Measurements from ENCODE around the gene GIT1.

The GIT1 gene

GRCh38 chr17:29582254-29582765 is 7.1 kb downstream of the GIT1 start:
- no peak for DNase-seq
- no peaks in the 10 kb centered on the region for H3K9me3 Mint-ChIP-seq
- H3K36me3 Mint-ChIP-seq (ENCODE audit: low read depth), result peaks cover 37% of the 10 kb centered on the region
- H3K27ac Mint-ChIP-seq, result no peak overlapping the region
- H3K4me3 Mint-ChIP-seq, result no peak overlapping the region
- no peaks in the 10 kb centered on the region for H3K27me3 Mint-ChIP-seq
- peaks cover 49% of the 10 kb centered on the region for H3K4me1 Mint-ChIP-seq
- ATAC-seq, result no peak

GRCh38 chr17:29581583-29582253 is 7.7 kb downstream of the GIT1 start:
- Mint-ChIP-seq H3K36me3 (ENCODE audit: low read depth) (peaks cover 37% of the 10 kb centered on the region), H3K9me3 (no peaks in the 10 kb centered on the region), H3K27ac (no peak overlapping the region), H3K27me3 (no peaks in the 10 kb centered on the region), H3K4me1 (peaks cover 43% of the 10 kb centered on the region), H3K4me3 (no peak overlapping the region)
- DNase-seq, result no peak
- no peak for ATAC-seq

- DNase-seq (peak; percentile 89), ATAC-seq (peak; percentile 90)
- Mint-ChIP-seq H3K4me3 (no peak overlapping the region), H3K4me1 (peaks cover 27% of the 10 kb centered on the region), H3K27me3 (no peaks in the 10 kb centered on the region), H3K36me3 (ENCODE audit: low read depth) (peaks cover 38% of the 10 kb centered on the region), H3K9me3 (no peaks in the 10 kb centered on the region), H3K27ac (peak overlapping the region; percentile 84)
Measured at GRCh38 chr17:29579866-29580771, 9.3 kb downstream of the GIT1 start.

- H3K4me3 Mint-ChIP-seq, result no peak overlapping the region
- H3K9me3 Mint-ChIP-seq, result no peaks in the 10 kb centered on the region
- H3K27me3 Mint-ChIP-seq, result no peaks in the 10 kb centered on the region
- H3K36me3 Mint-ChIP-seq (ENCODE audit: low read depth), result peaks cover 45% of the 10 kb centered on the region
- DNase-seq (no peak), ATAC-seq (no peak)
- H3K4me1 Mint-ChIP-seq, result peaks cover 14% of the 10 kb centered on the region
- no peak overlapping the region for H3K27ac Mint-ChIP-seq
Measured at GRCh38 chr17:29578626-29579485, 10.6 kb downstream of the GIT1 start.

- no peak overlapping the region for H3K4me3 Mint-ChIP-seq
- H3K4me1 Mint-ChIP-seq, result peaks cover 21% of the 10 kb centered on the region
- no peak for ATAC-seq
- no peaks in the 10 kb centered on the region for H3K9me3 Mint-ChIP-seq
- H3K27me3 Mint-ChIP-seq, result no peaks in the 10 kb centered on the region
- no peak overlapping the region for H3K27ac Mint-ChIP-seq
- peaks cover 36% of the 10 kb centered on the region for H3K36me3 Mint-ChIP-seq (ENCODE audit: low read depth)
- DNase-seq, result no peak
Measured at GRCh38 chr17:29577385-29578211, 11.8 kb downstream of the GIT1 start.

- peaks cover 29% of the 10 kb centered on the region for H3K36me3 Mint-ChIP-seq (ENCODE audit: low read depth)
- H3K4me3 Mint-ChIP-seq, result no peak overlapping the region
- H3K27me3 Mint-ChIP-seq, result no peaks in the 10 kb centered on the region
- no peak for DNase-seq
- ATAC-seq, result no peak
- H3K9me3 Mint-ChIP-seq, result no peaks in the 10 kb centered on the region
- H3K4me1 Mint-ChIP-seq, result peaks cover 21% of the 10 kb centered on the region
- no peak overlapping the region for H3K27ac Mint-ChIP-seq
Measured at GRCh38 chr17:29577001-29577370, 12.5 kb downstream of the GIT1 start.

GRCh38 chr17:29576214-29577000 is 13.0 kb downstream of the GIT1 start:
- no peaks in the 10 kb centered on the region for H3K9me3 Mint-ChIP-seq
- H3K27ac Mint-ChIP-seq, result no peak overlapping the region
- no peak overlapping the region for H3K4me3 Mint-ChIP-seq
- peaks cover 29% of the 10 kb centered on the region for H3K36me3 Mint-ChIP-seq (ENCODE audit: low read depth)
- DNase-seq, result no peak
- ATAC-seq, result no peak
- peaks cover 21% of the 10 kb centered on the region for H3K4me1 Mint-ChIP-seq
- H3K27me3 Mint-ChIP-seq, result no peaks in the 10 kb centered on the region

GRCh38 chr17:29575511-29576213 is 13.8 kb downstream of the GIT1 start:
- Mint-ChIP-seq H3K36me3 (ENCODE audit: low read depth) (peaks cover 28% of the 10 kb centered on the region), H3K4me3 (no peak overlapping the region), H3K4me1 (peaks cover 16% of the 10 kb centered on the region), H3K27ac (no peak overlapping the region), H3K27me3 (no peaks in the 10 kb centered on the region), H3K9me3 (no peaks in the 10 kb centered on the region)
- no peak for DNase-seq
- no peak for ATAC-seq

- no peaks in the 10 kb centered on the region for H3K9me3 Mint-ChIP-seq
- ATAC-seq (no peak), DNase-seq (no peak)
- H3K36me3 Mint-ChIP-seq (ENCODE audit: low read depth), result peaks cover 21% of the 10 kb centered on the region
- H3K27me3 Mint-ChIP-seq, result no peaks in the 10 kb centered on the region
- H3K4me3 Mint-ChIP-seq, result no peak overlapping the region
- H3K4me1 Mint-ChIP-seq, result peaks cover 9% of the 10 kb centered on the region
- H3K27ac Mint-ChIP-seq, result no peak overlapping the region
Measured at GRCh38 chr17:29574732-29575510, 14.5 kb downstream of the GIT1 start.

- Mint-ChIP-seq H3K4me3 (no peak overlapping the region), H3K27me3 (no peaks in the 10 kb centered on the region), H3K4me1 (peaks cover 11% of the 10 kb centered on the region), H3K9me3 (no peaks in the 10 kb centered on the region), H3K36me3 (ENCODE audit: low read depth) (peaks cover 15% of the 10 kb centered on the region), H3K27ac (peak overlapping the region; percentile 31)
- no peak for DNase-seq
- ATAC-seq, result no peak
Measured at GRCh38 chr17:29573871-29574731, 15.3 kb downstream of the GIT1 start.

GRCh38 chr17:29573558-29573869 is 15.9 kb downstream of the GIT1 start:
- Mint-ChIP-seq H3K4me1 (peaks cover 13% of the 10 kb centered on the region), H3K27me3 (no peaks in the 10 kb centered on the region), H3K36me3 (ENCODE audit: low read depth) (peaks cover 15% of the 10 kb centered on the region), H3K27ac (peak overlapping the region; percentile 31), H3K4me3 (no peak overlapping the region), H3K9me3 (no peaks in the 10 kb centered on the region)
- DNase-seq, result no peak
- no peak for ATAC-seq
